Erythroblast (primary cell): Measurements from ENCODE around the gene TSEN2.

ENCODE experiments used
- GATA1 ChIP-seq: IDR thresholded peaks from 2 replicates; pipeline ENCODE4 v1.6.1; 2011; ENCODE audit warnings: low read depth, mild to moderate bottlenecking, control low read depth, low read length, moderate library complexity
- POLR2A ChIP-seq: IDR thresholded peaks from 2 replicates; pipeline ENCODE4 v1.6.1; 2011; ENCODE audit warnings: mild to moderate bottlenecking, low read length

DNA sequence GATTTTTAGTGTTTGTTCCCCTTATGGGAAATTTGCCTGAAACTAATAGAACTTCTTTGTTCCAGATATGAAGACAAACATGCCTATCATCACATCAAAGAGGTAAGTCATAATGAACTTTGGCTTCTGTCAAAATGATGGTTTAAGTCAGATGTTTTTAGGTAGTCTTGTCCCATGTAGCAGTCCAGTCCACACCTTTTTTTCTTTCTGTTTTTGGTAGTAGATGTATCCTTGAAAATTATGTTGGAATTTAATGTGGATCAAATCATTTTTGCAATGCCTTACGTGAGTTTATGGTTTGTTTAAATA, 12.1 kb downstream of the TSEN2 start:
- no peak for TF ChIP-seq POLR2A
- no peak for TF ChIP-seq GATA1
